OCI-LY1 (cell line): ENCODE data around the gene DRD1.

Experiments
- H2AFZ ChIP-seq: fragments of 200-600 bp; sonication (generic), shearing (Covaris generic); 2 replicates; pipeline ENCODE4 v1.6.0; 2014; ENCODE audit warnings: antibody characterized with exemption, mild to moderate bottlenecking, low read length
- H3F3A ChIP-seq: fragments of 200-600 bp; sonication (generic), shearing (Covaris generic); 2 replicates; pipeline ENCODE4 v1.6.0; 2014; ENCODE audit warnings: mild to moderate bottlenecking, antibody characterized with exemption, low read length, moderate library complexity; ENCODE audit not compliant: insufficient read depth
- H3K27ac ChIP-seq: fragments of 200-600 bp; sonication (generic); 2 replicates; pipeline ENCODE4 v1.5.1; 2014; ENCODE audit warnings: low read length, mixed run types, mild to moderate bottlenecking, low read depth; ENCODE audit not compliant: poor library complexity, severe bottlenecking
- H3K27me3 ChIP-seq: fragments of 200-600 bp; sonication (generic); 2 replicates; pipeline ENCODE4 v1.6.0; 2014; ENCODE audit warnings: antibody characterized with exemption, mild to moderate bottlenecking, low read length, moderate library complexity; ENCODE audit not compliant: insufficient read depth
- H3K36me3 ChIP-seq: fragments of 200-600 bp; sonication (generic); 2 replicates; pipeline ENCODE4 v1.6.1; 2014; ENCODE audit warnings: mild to moderate bottlenecking, antibody characterized with exemption, low read length, moderate library complexity, mixed read lengths; ENCODE audit not compliant: insufficient read depth
- H3K4me1 ChIP-seq: fragments of 200-600 bp; sonication (generic); 2 replicates; pipeline ENCODE4 v1.5.1; 2014; ENCODE audit warnings: mild to moderate bottlenecking, low read length, moderate library complexity; ENCODE audit not compliant: insufficient read depth, severe bottlenecking
- H3K4me2 ChIP-seq: fragments of 200-600 bp; sonication (generic), shearing (Covaris generic); 2 replicates; pipeline ENCODE4 v1.6.1; 2014; ENCODE audit warnings: low read length
- H3K4me3 ChIP-seq: fragments of 200-600 bp; sonication (generic); 2 replicates; pipeline ENCODE4 v1.5.1; 2014; ENCODE audit warnings: low read length, low read depth, mild to moderate bottlenecking, mixed read lengths; ENCODE audit not compliant: poor library complexity, severe bottlenecking
- H3K79me2 ChIP-seq: fragments of 200-600 bp; shearing (Covaris generic); 2 replicates; pipeline ENCODE4 v1.6.1; 2016; ENCODE audit warnings: mixed run types, low read length, mixed read lengths; ENCODE audit not compliant: insufficient read depth
- H3K9ac ChIP-seq: fragments of 200-600 bp; sonication (generic), shearing (Covaris generic); 2 replicates; pipeline ENCODE4 v1.6.1; 2014; ENCODE audit warnings: mild to moderate bottlenecking, low read length, mixed read lengths
- H3K9me2 ChIP-seq: fragments of 200-600 bp; sonication (generic), shearing (Covaris generic); 2 replicates; pipeline ENCODE4 v1.6.1; 2014; ENCODE audit warnings: low read depth, mild to moderate bottlenecking, low read length, mixed read lengths
- H3K9me3 ChIP-seq: fragments of 200-600 bp; shearing (Covaris generic); 2 replicates; pipeline ENCODE4 v1.6.1; 2014; ENCODE audit warnings: low read length, mixed read lengths
- H4K20me1 ChIP-seq: fragments of 200-600 bp; sonication (generic), shearing (Covaris generic); 2 replicates; pipeline ENCODE4 v1.6.0; 2016; ENCODE audit warnings: mild to moderate bottlenecking, low read length; ENCODE audit not compliant: insufficient read depth
- EZH2 ChIP-seq: fragments of 200-600 bp; sonication (generic), shearing (Covaris generic); IDR thresholded peaks from 2 replicates; pipeline ENCODE4 v1.8.0; 2017; ENCODE audit warnings: borderline replicate concordance, mixed run types, mild to moderate bottlenecking, antibody characterized with exemption, low read length, moderate library complexity, mixed read lengths
- TF ChIP-seq, protein P1 (sequence below): fragments of 200-600 bp; sonication (generic), shearing (Covaris generic); IDR thresholded peaks from 2 replicates; pipeline ENCODE4 v1.5.1; 2017; ENCODE audit warnings: mild to moderate bottlenecking, antibody characterized with exemption, low read length, moderate library complexity, mixed read lengths

Gene DRD1

DNA sequence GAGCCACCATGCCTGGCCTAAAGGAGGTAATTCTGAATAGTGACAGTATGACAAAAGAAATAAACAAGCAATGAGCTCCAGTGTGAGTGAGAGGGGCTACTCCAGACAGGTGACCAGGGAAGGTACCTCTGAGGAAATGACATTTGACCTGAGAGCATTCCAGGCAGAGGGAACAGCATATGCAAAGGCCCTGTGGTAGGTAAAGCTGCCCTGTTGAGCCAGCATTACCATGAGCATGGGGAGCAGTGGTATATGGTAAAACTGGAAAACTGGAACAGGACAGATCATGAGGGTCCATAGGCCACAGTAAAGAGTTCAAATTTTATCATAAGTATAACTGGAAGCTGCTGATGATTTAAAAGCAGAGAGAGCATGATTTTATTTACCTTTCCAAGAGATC is 28.4 kb upstream of the DRD1 start:
- Histone ChIP-seq H3K27ac (no peak overlapping the region), H4K20me1 (no peaks in the 10 kb centered on the region), H3K4me2 (no peak overlapping the region), H3K36me3 (no peaks in the 10 kb centered on the region), H3K79me2 (no peaks in the 10 kb centered on the region), H3K4me1 (no peaks in the 10 kb centered on the region), H3K9me3 (peaks cover 5% of the 10 kb centered on the region; the same call in 1 of the 2 replicates), H3K27me3 (peaks cover 4% of the 10 kb centered on the region), H3F3A (no peaks in the 10 kb centered on the region), H2AFZ (no peak overlapping the region), H3K9me2 (no peaks in the 10 kb centered on the region), H3K9ac (no peak overlapping the region), H3K4me3 (no peak overlapping the region)
- TF ChIP-seq EZH2: no peak
- TF ChIP-seq, protein P1, sequence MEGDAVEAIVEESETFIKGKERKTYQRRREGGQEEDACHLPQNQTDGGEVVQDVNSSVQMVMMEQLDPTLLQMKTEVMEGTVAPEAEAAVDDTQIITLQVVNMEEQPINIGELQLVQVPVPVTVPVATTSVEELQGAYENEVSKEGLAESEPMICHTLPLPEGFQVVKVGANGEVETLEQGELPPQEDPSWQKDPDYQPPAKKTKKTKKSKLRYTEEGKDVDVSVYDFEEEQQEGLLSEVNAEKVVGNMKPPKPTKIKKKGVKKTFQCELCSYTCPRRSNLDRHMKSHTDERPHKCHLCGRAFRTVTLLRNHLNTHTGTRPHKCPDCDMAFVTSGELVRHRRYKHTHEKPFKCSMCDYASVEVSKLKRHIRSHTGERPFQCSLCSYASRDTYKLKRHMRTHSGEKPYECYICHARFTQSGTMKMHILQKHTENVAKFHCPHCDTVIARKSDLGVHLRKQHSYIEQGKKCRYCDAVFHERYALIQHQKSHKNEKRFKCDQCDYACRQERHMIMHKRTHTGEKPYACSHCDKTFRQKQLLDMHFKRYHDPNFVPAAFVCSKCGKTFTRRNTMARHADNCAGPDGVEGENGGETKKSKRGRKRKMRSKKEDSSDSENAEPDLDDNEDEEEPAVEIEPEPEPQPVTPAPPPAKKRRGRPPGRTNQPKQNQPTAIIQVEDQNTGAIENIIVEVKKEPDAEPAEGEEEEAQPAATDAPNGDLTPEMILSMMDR: no peak

DNA sequence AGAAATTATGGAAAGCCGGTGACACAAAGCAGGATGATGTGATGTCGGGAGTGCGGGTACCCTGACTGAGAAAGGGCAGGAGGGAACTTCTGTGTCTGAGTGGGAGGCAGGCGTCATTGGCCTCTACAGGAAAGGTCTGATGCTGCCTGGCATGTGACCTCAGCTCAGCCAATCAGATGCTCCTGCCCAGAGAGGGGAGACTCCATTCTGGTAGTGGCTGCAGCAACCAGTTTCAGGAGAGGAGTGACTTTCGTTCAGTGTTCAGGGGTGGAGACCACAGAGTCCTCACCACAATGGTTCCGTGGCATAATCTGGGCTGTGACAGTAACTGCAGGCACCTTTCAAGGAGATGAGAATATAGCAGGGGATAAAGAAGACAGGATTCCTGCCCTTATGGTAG is 27.6 kb upstream of the DRD1 start:
- H3F3A ChIP-seq: no peaks in the 10 kb centered on the region
- H3K4me2 ChIP-seq: no peak overlapping the region

DNA sequence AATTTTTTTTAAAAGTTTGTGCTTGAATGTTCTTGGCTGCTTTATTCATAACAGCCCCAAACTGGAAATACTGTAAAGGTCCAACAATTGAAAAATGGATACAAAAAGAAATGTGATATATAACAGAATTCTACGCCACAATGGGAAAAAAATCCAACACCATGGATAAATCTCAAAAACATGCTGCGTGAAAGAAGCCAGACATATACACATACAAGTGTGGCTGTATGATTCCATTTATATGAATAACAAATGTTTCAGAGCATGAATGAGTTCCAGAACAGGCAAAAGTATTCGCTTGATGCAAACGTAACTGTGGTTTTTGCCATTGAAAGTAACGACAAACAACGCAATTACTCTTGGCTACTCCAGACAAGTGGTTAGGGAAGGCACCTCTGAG is 27.2 kb upstream of the DRD1 start:
- Histone ChIP-seq H3F3A (no peaks in the 10 kb centered on the region), H3K27me3 (peaks cover 4% of the 10 kb centered on the region), H3K9me2 (no peaks in the 10 kb centered on the region), H3K27ac (no peak overlapping the region), H3K9ac (no peak overlapping the region), H4K20me1 (no peaks in the 10 kb centered on the region), H3K4me3 (no peak overlapping the region), H3K79me2 (no peaks in the 10 kb centered on the region), H2AFZ (no peak overlapping the region), H3K4me1 (no peaks in the 10 kb centered on the region), H3K4me2 (no peak overlapping the region), H3K36me3 (no peaks in the 10 kb centered on the region), H3K9me3 (peaks cover 5% of the 10 kb centered on the region; the same call in 1 of the 2 replicates)
- no peak for TF ChIP-seq EZH2
- TF ChIP-seq, protein P1: no peak

More for the DNA sequence above, 27.6 kb upstream of the DRD1 start:
- TF ChIP-seq, protein P1: no peak
- no peak for TF ChIP-seq EZH2
- Histone ChIP-seq H3K9me2 (no peaks in the 10 kb centered on the region), H3K9ac (no peak overlapping the region), H4K20me1 (no peaks in the 10 kb centered on the region), H3K4me1 (no peaks in the 10 kb centered on the region), H3K36me3 (no peaks in the 10 kb centered on the region), H3K9me3 (peaks cover 5% of the 10 kb centered on the region; the same call in 1 of the 2 replicates), H3K79me2 (no peaks in the 10 kb centered on the region), H3K27me3 (peaks cover 4% of the 10 kb centered on the region), H3K4me3 (no peak overlapping the region), H2AFZ (no peak overlapping the region), H3K27ac (no peak overlapping the region)
